ENCODE results near the gene ACSF3.
A peak's percentile ranks its signal among the peaks of the same experiment; 100 is the strongest.
"Not testable (repeated sequence)": the region's sequence is repeated elsewhere in the genome, so short reads cannot be mapped to it uniquely, and the experiment has no call there.

Gene ACSF3

GRCh38 chr16:89191033-89191900, 97.6 kb downstream of the ACSF3 start:
- Mint-ChIP-seq H3K9me3 (no peaks in the 10 kb centered on the region), H3K4me1 (ENCODE audit: low read depth in 2 of 2) (peaks cover 0 to 4% of the 10 kb centered on the region in 2 donors), H3K4me3 (peak overlapping the region in 1 of 2 donors; percentile 36), H3K27me3 (no peaks in the 10 kb centered on the region), H3K27ac (no peak overlapping the region), H3K36me3 (ENCODE audit: insufficient read depth) (peaks cover 35% of the 10 kb centered on the region)
- no peak for ATAC-seq (replicated peaks)
- DNase-seq, result no peak

GRCh38 chr16:89191901-89192185, 98.2 kb downstream of the ACSF3 start:
- Mint-ChIP-seq H3K9me3 (no peaks in the 10 kb centered on the region), H3K4me1 (ENCODE audit: low read depth in 2 of 2) (peaks cover 0 to 4% of the 10 kb centered on the region in 2 donors), H3K27ac (no peak overlapping the region), H3K36me3 (ENCODE audit: insufficient read depth) (peaks cover 30% of the 10 kb centered on the region), H3K4me3 (no peak overlapping the region), H3K27me3 (no peaks in the 10 kb centered on the region)
- DNase-seq, result no peak
- no peak for ATAC-seq (replicated peaks)

- Mint-ChIP-seq H3K36me3 (ENCODE audit: insufficient read depth) (peaks cover 25% of the 10 kb centered on the region), H3K4me3 (peak overlapping the region in 1 of 2 donors; percentile 44)
- H3K27me3 Mint-ChIP-seq; H3K4me1 Mint-ChIP-seq (ENCODE audit: low read depth in 2 of 2); H3K27ac Mint-ChIP-seq; H3K9me3 Mint-ChIP-seq: not testable (repeated sequence)
- ATAC-seq (replicated peaks) (peak; percentile 61), DNase-seq (peak; percentile 54 to 72 (median 71))
Observed at GRCh38 chr16:89192186-89192955, 98.7 kb downstream of the ACSF3 start.

GRCh38 chr16:89192956-89193575, 99.4 kb downstream of the ACSF3 start:
- Mint-ChIP-seq H3K27ac (no peak overlapping the region), H3K9me3 (no peaks in the 10 kb centered on the region), H3K36me3 (ENCODE audit: insufficient read depth) (peaks cover 21% of the 10 kb centered on the region), H3K27me3 (peaks cover 11 to 12% of the 10 kb centered on the region in 2 donors), H3K4me1 (ENCODE audit: low read depth in 2 of 2) (no peaks in the 10 kb centered on the region), H3K4me3 (peak overlapping the region in 1 of 2 donors; percentile 44)
- DNase-seq (peak in 2 of 3 experiments; percentile 35 to 37), ATAC-seq (replicated peaks) (peak; percentile 42)

- Mint-ChIP-seq H3K4me1 (ENCODE audit: low read depth in 2 of 2) (no peaks in the 10 kb centered on the region), H3K36me3 (ENCODE audit: insufficient read depth) (peaks cover 18% of the 10 kb centered on the region), H3K4me3 (peak overlapping the region in 1 of 2 donors; percentile 3), H3K27me3 (peaks cover 12 to 18% of the 10 kb centered on the region in 2 donors), H3K9me3 (no peaks in the 10 kb centered on the region), H3K27ac (no peak overlapping the region)
- no peak for ATAC-seq (replicated peaks)
- DNase-seq, result no peak
Observed at GRCh38 chr16:89193576-89194293, 100.1 kb downstream of the ACSF3 start.

- H3K36me3 Mint-ChIP-seq (ENCODE audit: insufficient read depth), result peaks cover 9% of the 10 kb centered on the region
- H3K27ac Mint-ChIP-seq, result no peak overlapping the region
- no peaks in the 10 kb centered on the region for H3K9me3 Mint-ChIP-seq
- H3K4me3 Mint-ChIP-seq, result no peak overlapping the region
- no peak for ATAC-seq (replicated peaks)
- no peaks in the 10 kb centered on the region for H3K4me1 Mint-ChIP-seq (ENCODE audit: low read depth in 2 of 2)
- no peak for DNase-seq
- peaks cover 12 to 27% of the 10 kb centered on the region in 2 donors for H3K27me3 Mint-ChIP-seq
Observed at GRCh38 chr16:89194340-89195311, 101.0 kb downstream of the ACSF3 start.

GRCh38 chr16:89195521-89196171, 102.0 kb downstream of the ACSF3 start:
- no peak for DNase-seq
- no peak for ATAC-seq (replicated peaks)
- Mint-ChIP-seq H3K4me3 (no peak overlapping the region), H3K27me3 (peaks cover 20 to 37% of the 10 kb centered on the region in 2 donors), H3K9me3 (no peaks in the 10 kb centered on the region), H3K27ac (no peak overlapping the region), H3K36me3 (ENCODE audit: insufficient read depth) (peaks cover 7% of the 10 kb centered on the region), H3K4me1 (ENCODE audit: low read depth in 2 of 2) (peaks cover 0 to under 1% of the 10 kb centered on the region in 2 donors)

GRCh38 chr16:89197033-89197632, 103.5 kb downstream of the ACSF3 start:
- DNase-seq (no peak), ATAC-seq (replicated peaks) (no peak)
- Mint-ChIP-seq H3K27ac (no peak overlapping the region), H3K27me3 (peaks cover 22 to 39% of the 10 kb centered on the region in 2 donors), H3K4me3 (no peak overlapping the region), H3K9me3 (no peaks in the 10 kb centered on the region), H3K36me3 (ENCODE audit: insufficient read depth) (peaks cover 7% of the 10 kb centered on the region), H3K4me1 (ENCODE audit: low read depth in 2 of 2) (peaks cover 0 to 1% of the 10 kb centered on the region in 2 donors)

GRCh38 chr16:89197633-89198416, 104.2 kb downstream of the ACSF3 start:
- Mint-ChIP-seq H3K27me3 (peaks cover 26 to 45% of the 10 kb centered on the region in 2 donors), H3K36me3 (ENCODE audit: insufficient read depth) (peaks cover 4% of the 10 kb centered on the region), H3K4me1 (ENCODE audit: low read depth in 2 of 2) (peaks cover 0 to 1% of the 10 kb centered on the region in 2 donors), H3K9me3 (no peaks in the 10 kb centered on the region), H3K27ac (no peak overlapping the region), H3K4me3 (no peak overlapping the region)
- DNase-seq (no peak), ATAC-seq (replicated peaks) (no peak)

- Mint-ChIP-seq H3K27me3 (peaks cover 34 to 53% of the 10 kb centered on the region in 2 donors), H3K9me3 (no peaks in the 10 kb centered on the region), H3K36me3 (ENCODE audit: insufficient read depth) (no peaks in the 10 kb centered on the region), H3K4me3 (no peak overlapping the region), H3K4me1 (ENCODE audit: low read depth in 2 of 2) (peaks cover 0 to 2% of the 10 kb centered on the region in 2 donors), H3K27ac (no peak overlapping the region)
- DNase-seq (no peak), ATAC-seq (replicated peaks) (no peak)
Observed at GRCh38 chr16:89198417-89199240, 105.0 kb downstream of the ACSF3 start.
